ENCODE measurements around the gene STX8.

The STX8 gene

GRCh38 chr17:9334536-9335446 lies 240.8 kb downstream of the STX8 start:
- DNase-seq, result no peak

- no peak for DNase-seq
These were observed 243.5 kb downstream of the STX8 start for GRCh38 chr17:9332132-9332494.

DNA sequence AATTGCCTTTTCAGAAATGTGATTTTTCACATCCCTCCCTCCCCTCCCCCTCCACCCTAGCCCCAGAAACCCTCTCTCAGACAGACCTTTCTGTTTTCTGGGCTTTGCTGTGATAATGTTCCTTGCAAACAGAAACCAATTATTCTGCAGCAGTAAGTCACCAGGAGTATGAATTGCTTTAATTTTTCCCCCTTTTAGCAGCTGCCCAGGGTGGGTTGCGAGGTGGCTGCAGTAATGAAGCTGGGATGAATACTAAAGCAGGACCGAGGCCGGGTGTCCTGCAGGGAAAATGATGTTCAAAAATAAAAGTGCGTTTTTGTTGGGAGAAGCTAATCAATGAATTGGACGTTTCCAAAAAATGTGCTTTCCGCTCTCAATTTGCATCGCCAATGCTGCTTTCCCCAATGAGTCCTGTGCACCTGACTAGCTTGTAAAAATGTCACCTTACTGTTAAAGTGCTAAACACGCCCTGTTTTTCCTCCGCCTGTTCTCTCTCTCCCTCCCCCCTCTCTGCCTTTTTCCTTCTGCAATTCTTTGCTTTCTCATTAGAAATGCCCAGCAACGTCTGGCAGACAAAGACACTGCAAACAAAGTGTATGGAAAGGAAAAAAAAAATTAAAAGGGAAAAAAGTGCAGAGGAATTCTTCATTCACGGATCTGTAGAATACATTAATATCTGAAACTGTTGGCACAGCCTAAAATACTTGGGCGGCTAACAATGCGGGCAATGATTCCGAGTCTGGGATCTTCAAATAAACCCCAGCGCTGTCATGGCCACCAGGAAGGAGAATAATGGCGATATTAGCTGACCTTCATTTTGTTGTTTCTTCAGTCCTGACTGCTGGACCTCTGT lies 244.1 kb downstream of the STX8 start:
- DNase-seq, result no peak

- DNase-seq, result no peak
These were observed 244.9 kb downstream of the STX8 start for GRCh38 chr17:9330611-9331271.

- no peak for DNase-seq
These were observed 245.5 kb downstream of the STX8 start for GRCh38 chr17:9330141-9330540.

DNA sequence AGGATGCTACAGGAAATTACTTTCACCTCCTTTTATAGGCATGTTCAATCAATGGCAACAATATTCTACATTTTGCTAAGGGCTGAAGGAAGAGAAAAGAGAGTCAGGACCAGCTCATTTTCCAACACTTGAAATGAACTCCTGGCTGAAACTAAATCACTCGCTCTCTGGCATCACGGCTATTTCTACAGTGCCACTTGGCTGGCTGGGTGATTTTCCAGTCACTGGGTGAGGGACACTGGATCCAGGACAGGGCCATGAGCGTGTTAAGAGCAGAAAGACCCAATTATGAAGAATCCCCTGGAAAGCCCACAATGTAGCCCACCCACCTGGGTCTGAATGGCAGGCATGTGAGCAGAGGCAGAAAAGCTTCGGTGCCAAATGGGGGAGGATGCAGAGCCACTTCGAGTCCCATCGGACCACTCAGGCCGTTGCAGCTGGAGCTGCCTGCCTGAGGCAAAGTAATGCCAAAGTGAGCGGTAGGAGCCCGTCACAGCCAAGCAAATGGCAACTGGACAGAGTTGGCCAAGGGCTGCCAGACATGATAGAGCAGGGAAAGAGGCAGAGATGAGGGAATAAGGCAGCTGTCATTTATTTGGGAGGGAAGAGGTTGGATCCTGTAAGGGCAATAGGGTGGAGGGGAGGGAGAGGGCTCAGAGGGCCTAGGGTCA lies 246.2 kb downstream of the STX8 start:
- no peak for DNase-seq

DNA sequence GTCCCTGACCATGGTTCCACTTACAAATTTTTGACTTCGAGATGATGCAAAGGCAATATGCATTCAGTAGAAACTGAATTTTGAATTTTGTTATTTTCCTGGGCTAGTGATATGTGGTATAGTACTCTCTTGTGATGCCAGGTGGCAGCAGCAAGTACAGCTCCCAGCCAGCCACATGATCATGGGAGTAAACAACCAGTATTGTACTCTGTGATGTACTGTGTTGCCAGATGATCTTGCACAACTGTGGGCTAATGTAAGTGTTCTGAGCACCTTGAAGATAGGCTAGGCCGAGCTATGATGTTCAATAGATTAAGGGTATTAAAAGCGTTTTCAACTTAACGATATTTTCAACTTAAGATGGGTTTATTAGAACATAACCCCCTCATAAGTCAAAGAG lies 250.8 kb downstream of the STX8 start:
- no peak for DNase-seq

DNA sequence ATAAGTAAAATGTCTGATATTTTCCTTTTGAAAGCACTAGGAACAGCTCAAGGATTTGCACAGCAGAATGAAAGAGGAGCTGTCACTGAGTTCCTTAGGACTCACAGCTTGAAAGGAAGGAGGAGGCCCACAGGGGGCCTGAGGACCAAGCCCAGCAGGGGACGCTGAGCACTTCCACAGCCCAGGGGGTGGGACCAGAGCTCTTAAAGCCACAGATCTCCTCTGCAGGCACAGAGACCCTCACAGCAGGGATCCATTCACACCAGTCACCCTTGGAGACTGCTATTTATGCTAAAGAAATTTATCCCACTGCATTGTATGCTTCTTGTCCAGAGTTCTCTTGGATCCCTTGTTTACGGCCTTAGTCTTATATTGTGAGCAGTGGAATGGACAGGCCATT lies 253.3 kb downstream of the STX8 start:
- no peak for DNase-seq

- DNase-seq, result no peak
These were observed 253.7 kb downstream of the STX8 start for GRCh38 chr17:9321890-9322289.

GRCh38 chr17:9315360-9315759 lies 260.3 kb downstream of the STX8 start:
- DNase-seq, result no peak

GRCh38 chr17:9313346-9313745 lies 262.3 kb downstream of the STX8 start:
- DNase-seq, result no peak

DNA sequence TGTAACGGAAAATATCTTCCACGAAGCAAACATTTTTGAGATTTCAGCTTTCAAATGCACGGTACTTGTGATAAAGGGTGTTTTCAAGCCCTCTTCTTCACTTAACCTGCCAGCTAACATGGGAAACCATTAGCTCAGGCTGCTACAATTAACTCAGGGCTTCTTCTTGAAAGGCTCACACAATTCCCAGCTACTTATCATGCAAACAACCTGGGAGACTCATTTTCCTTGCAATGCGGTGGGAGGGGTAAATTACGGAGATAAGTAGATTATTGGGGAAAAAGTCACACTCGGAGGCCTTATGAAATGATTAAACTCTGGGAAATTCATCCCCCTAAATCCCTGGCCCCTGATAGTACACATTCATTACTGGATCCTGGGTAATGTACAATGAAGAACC lies 266.4 kb downstream of the STX8 start:
- DNase-seq, result no peak

DNA sequence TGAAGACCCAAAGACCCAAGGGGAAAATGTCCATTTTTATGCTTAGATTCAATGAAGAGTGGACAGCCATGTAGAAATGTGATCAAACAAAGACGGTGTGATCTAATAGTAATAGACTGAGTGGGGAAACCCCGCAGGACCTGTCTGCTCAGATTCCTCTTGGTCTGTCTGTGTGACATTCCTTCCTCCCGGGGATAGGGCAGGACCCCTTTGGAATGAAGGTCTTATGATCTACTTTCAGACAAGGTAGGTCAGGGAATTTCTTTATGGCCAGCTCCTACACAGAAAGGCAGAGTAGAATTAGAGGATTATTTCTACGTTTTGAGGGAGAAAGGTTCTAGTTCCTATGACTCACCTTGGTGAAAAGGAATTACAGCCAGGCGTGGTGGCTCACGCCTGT lies 267.6 kb downstream of the STX8 start:
- no peak for DNase-seq

- DNase-seq, result no peak
These were observed 268.2 kb downstream of the STX8 start for GRCh38 chr17:9307313-9307998.

DNA sequence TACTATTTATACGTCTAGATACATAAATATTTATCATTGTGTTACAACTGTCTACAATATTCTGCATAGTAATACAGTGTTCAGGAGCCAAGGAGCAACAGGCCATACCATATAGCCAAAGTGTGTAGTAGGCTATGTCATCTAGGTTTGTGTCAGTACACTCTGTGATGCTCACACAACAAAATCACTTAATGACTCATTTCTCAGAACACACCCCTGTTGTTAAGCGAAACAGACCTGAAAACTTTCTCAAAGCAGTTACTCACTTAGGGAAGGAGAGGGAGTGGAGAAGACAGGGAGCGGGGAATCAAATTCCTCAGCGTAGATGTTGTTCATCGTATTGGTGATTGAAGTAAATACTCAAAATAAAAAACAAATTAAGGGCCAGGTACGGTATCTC lies 269.5 kb downstream of the STX8 start:
- no peak for DNase-seq

GRCh38 chr17:9299695-9300094 lies 275.9 kb downstream of the STX8 start:
- no peak for DNase-seq

DNA sequence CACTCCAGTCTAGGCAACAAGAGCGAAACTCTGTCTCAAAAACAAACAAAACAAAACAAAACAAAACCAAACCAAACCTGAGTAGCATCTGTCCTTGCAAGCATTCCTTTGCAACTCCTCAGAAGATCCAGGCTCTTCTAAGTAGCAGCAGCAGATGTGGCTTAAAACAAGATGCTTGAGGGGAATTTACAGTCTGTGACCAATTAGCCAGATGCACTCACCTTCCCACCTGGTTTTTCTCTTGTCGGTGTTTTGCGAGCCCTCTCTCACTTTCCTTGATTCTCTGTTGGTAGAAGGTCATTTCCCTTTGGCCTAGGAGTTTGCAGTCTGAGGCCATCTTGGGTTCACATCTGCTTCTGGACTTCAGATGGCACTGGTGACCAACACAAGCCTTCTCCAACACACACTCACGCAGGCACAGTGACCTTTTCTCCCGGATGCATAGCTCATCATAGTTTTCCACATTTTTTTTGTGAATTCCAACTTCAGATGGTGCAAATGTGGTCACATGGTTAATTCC lies 276.8 kb downstream of the STX8 start:
- DNase-seq, result no peak

DNA sequence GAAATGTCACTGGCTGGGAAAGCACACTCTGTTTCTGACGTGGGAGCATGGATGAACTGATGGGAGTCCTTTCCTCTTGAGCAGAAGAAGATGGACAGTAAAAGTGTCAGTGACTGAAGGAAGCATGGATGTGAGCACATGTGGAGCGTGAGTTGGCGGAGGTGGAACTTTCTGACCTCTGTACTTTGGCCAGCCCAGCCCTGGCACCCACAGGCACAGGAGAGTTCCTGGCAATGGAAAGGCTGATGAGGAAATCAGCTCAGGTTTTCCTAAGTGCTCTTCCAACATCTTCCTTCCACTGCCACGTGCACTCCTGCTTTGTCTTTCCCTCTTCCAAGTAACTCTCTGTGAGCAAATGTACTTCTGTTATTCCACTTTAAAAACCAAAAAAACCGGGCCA lies 277.5 kb downstream of the STX8 start:
- no peak for DNase-seq

GRCh38 chr17:9294661-9295210 lies 280.9 kb downstream of the STX8 start:
- DNase-seq, result no peak

DNA sequence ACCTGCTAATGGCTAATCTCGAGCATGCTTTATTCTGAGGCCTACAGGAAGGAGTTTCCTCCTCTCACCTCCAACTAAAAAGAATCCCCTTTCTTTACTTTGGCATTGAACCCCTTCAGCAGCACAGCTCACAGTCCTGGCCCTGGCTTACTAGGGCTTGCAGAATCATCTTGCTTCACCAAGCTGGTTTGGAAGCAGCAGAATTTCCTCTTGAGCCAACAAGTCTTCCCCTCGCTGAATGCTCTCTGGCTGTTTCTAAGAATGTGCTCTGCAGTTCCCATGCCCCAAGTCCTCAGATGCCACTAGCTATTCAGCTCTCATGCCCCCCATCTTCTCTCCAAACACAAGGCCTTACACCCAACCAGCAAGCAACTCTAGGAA lies 283.1 kb downstream of the STX8 start:
- DNase-seq, result no peak

DNA sequence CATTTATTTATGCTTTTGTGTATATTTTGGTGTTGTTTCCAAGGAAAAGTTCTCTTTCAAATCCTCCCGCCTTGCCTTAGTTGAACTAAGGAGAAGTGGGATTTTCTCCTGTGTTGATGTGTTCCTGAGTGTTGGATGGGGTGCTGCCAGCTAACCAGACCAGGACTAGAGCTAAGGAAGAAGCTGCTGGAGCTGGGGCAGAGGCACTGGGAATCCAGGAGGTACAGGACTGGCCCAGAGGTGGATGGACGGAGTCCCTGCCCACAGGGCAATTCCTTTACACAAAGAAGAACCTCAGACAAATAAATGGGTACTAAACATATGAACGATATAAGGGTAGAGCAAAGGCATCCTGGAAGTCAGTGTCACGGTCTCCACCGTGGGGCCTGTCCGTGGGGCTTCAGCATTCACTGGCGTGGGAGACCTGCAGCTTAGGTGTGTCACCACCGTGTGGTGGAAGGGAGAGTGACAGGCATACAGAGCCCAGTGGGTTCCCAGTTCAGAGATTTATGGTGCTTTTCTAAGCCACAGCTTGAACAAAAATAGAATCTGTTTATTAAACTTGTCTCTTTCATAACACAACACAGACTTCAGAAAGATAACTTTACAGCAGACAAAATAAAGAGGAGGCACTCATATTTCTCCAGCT lies 283.6 kb downstream of the STX8 start:
- peak; percentile 27 for DNase-seq

Data from activated CD4-positive, alpha-beta T cell treated with anti-CD3 and anti-CD28 coated beads, Interleukin-2, amount 50 U/mL, for 1 hour (primary cell).